Islet of Langerhans (tissue), 1 donor: Measurements from ENCODE around the gene NUS1.
"Not testable (repeated sequence)": the region's sequence is repeated elsewhere in the genome, so short reads cannot be mapped to it uniquely, and the experiment has no call there.

Experiments used
- FAIRE-seq: peaks from one replicate; lab custom pipeline; 2011; peaks lifted over from hg19 to GRCh38; lab: Jason Lieb, UNC

Gene NUS1

DNA sequence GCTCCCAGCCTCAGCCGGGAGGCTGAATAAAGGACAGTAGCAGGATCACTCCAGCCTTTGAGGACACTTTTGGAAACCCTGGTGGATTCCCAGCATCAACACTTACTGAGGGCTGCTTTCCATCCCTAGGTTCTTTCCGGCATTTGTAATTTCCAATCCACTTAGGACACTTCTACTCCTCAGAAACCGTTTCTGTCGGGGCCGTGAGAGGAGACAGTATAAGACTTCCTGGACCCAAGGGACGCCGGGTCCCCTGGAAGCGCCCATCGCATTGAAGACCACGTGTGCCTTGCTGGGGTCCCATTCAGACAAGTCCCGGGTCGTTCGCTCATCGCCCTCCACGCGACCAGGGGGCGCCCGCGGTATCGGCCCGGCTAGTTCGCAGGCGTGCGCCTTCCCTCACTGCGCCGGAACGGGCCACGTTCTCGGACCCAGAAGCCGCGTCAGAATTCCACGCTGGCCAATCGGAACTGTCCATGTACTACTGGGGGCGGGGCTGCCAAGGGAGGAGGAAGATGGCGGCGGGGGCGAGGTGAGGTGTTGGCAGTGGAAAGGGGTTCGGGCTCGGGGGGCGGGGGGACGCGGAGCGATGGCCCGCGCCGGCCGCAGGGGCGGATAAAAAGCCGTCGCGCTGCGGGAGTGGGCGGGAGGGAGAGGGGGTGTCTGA, at the start of gene NUS1:
Gene NUS1 (plus strand): TSS at position 479 of the 667 bp plus-strand sequence. CDS start 202 bp downstream, outside the sequence.
- no peak for FAIRE-seq

DNA sequence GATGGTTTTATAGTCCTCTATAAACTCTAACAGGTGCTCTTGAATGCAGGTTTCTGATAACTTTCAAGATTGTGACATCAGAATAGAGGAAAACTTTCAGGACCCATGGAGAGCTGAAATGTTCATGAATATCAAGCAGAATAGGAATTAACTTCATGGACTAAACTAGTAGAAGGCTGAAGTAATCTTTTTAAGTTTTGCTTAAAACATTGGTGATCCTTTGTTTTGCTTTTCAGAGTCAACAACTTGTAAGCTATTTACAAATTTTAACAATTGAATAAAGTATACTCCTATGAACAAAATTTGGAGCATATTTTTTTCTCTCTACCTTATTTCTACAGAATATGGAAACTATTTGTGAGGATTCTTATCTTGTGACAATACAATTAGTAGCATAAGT, 47.7 kb upstream of the NUS1 start:
- no peak for FAIRE-seq

DNA sequence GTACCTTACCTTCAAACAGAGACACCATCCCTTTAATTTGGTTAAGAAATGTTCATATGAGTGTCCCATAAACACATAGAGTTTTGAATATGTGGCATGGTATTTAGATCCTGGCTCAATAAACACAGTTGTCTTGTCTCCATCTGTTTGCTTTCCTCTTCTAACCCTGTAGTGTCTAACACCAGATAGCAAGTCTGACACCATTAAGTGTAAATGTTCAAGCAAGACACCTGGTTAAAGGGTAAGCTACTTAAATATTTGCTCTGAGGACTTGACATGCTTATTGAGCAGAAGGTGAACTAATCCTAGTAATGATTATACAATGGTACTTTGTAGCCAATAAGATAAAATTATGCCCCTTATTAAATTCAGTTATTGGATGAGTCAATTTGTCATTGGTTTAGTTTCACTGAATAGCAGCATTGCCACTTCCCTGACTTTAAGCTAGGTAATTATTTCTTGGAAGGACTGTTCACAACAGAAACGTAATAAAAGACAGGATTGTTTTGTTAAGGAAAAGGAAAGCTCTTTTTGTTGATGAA, 46.1 kb upstream of the NUS1 start:
- FAIRE-seq, result no peak

DNA sequence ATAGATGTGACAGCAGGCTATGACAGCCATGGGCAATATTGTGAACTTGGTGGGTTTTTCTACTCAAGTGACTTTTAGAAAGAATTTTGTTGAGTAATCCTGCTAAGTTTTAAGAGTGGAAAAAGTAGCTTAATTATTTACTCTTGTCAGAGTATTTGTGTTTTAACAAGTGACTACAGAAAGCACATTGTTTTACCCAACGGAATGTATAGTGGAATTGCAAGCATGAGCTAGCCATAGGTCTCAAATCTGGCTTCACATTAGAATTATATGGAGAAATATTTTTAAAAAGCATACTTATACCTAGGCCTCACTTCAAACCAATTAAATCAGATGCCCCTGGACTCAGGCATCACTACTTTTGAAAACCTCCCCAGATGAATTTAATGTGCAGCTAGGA, 37.5 kb upstream of the NUS1 start:
- FAIRE-seq, result no peak

DNA sequence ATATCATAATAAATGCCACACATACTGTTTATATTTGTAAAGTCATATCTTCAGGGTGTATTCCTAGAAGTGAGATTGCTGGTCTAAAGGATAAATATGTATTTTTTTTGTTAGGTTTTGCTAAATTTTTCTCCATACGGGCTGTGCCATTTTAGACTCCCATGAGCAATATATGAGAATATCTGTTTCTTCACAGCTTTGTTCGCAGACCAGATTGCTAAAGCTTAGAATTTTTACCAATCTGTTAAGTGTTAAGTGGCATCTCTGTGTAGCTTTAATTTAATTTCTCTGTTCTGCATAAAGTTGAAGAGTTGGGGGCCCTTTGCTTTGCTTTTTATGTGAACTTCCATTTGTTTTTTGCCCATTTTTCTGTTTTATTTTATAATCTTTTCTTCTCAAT, 32.3 kb upstream of the NUS1 start:
- no peak for FAIRE-seq

DNA sequence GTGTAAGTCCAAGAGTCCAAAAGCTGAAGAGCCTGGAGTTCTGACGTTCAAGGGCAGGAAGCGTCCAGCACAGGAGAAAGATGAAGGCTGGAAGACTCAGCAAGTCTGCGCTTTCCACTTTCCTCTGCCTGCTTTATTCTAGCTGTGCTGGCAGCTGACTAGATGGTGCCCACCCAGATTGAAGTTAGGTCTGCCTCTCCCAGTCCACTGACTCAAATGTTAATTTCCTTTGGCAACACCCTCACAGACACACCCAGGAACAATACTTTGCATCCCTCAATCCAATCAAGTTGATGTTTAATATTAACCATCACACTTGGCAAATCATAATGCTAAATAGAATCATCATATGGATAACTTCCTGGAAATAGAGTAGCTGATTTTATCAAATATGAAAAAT, 23.3 kb upstream of the NUS1 start:
- FAIRE-seq, result not testable (repeated sequence)

DNA sequence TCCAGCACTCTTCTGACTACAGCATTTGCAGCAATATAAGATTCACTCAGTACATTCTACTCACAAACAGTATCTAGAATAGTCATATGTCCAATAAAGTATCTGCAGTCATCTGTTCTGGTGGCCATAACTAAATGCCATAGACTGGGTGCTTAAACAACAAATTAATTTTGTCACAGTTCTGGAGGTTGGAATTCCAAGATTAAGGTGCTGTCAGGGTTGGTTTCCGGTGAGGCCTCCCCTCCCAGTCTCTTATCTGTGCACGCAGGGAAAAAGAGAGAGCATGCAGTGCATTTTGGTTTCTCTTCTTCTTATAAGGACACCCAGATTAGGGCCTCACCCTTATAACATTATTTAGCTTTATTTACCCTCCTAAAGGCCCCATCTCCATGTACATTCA, 21.3 kb upstream of the NUS1 start:
- FAIRE-seq, result no peak

DNA sequence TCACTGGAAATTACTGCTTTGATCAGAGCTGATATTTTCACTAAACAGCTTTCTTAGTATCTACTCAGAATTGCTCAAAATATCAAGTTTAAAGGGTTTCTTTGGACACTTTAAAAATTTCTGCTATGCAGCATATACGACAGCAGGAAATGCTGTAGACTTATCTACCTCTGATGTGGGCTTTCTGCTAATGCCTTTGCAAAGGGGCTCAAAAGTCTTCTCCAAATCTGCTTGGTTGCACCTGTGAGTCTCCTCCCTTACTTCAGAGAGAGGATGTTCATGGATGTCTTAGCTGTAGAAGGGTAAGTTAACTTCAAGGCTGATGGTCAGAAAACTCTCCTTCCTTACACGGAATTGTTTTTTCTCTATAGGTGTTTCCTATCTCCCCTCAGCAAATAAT, 19.9 kb upstream of the NUS1 start:
- FAIRE-seq, result no peak

DNA sequence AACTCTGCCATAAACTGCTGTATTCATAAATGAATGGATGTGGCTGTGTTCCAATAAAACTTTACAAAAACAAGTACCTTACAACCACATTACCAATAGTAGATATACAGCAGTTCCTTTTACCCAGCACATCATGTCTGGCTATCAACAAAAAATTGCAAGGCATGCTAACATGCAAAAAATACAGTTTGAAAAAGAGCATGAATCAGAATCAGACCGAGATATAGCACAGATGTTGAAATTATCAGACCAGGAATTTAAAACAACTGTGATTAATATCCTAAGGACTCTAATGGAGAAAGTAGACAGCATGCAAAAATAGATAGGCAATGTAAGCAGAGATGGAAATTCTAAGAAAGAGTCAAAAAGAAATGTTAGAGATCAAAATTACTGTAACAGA, 8.4 kb upstream of the NUS1 start:
- FAIRE-seq, result no peak

DNA sequence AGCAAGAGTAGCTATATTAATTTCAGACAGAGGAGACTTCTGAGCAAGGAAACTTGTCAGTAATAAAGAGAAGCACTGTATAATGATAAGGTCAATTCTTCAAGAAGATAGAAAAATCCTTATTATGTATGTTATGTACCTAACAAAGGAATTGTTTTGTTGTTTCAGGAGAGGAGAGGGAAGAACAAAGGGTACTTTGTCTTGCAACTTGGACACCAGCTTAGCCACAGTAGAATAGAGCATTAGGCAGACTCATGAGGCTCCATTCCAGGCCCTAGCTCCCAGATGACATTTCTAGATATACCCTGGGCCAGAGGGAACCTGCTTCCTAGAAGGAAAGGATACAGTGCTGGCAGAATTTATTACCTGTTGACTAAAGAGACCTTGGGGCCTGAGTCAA, 6.5 kb upstream of the NUS1 start:
- no peak for FAIRE-seq

DNA sequence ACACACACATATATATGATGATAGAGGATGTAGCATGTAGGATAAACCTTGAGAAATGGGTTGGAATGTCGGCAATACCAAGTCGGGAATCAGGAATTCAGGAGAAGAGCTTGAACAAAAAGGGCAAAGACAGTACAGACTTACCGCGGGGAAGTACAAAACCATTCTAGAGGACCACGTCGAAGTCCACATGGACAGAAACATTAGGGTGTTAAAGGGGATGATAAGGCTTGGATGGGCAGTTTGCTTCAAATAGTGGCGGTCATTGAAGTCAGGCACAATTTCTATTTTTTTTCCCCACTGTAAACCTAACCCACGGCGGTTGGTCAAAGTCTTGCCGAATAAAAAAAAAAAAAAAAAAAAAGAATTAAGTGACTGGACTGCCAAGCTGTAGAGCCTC, 766 bp upstream of the NUS1 start:
- no peak for FAIRE-seq

DNA sequence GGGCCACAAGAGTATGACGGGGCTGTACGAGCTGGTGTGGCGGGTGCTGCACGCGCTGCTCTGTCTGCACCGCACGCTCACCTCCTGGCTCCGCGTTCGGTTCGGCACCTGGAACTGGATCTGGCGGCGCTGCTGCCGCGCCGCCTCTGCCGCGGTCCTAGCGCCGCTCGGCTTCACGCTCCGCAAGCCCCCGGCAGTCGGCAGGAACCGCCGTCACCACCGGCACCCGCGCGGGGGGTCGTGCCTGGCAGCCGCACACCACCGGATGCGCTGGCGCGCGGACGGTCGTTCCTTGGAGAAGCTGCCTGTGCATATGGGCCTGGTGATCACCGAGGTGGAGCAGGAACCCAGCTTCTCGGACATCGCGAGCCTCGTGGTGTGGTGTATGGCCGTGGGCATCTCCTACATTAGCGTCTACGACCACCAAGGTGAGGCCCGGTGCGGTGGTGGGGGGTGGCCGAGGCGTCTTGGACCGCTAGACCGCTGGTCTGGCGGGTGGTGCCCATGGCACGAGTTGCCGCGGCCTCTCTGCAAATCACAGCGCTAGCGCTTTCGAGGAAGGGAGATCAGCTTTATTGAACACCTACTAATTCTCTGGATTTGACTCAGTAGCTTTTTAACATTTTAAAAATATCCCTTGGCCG, 511 bp downstream of the NUS1 start:
- FAIRE-seq, result not testable (repeated sequence)

DNA sequence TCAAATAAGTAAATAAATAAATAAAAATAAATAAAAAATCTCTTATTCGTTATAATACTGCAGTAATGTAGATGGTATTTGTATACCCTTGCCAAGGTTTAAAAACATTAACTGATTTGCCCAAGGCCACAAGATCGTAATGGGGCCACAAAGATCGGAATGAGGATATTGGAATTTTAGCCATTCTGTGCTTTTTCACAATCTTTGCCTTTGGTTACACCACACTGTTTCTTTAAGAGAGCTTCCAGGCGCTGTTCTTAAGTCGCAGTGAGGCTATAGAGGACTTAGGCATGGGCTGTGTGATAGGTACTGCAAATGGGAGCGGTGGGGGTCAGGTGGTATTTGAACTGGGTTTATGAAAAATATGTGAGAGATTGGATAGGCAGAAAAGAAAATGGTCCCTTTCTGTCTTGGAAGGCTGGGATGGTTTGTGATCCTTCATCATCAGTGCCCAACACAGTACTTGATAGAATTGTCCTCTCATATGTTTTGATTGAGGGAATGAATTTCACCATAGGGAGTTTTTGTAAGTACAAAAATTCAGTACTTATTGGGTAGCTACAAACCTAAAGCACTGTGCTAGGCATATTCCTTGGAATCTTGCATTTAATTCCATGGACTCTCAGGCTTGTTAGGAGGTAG, 1.4 kb downstream of the NUS1 start:
- FAIRE-seq, result no peak

DNA sequence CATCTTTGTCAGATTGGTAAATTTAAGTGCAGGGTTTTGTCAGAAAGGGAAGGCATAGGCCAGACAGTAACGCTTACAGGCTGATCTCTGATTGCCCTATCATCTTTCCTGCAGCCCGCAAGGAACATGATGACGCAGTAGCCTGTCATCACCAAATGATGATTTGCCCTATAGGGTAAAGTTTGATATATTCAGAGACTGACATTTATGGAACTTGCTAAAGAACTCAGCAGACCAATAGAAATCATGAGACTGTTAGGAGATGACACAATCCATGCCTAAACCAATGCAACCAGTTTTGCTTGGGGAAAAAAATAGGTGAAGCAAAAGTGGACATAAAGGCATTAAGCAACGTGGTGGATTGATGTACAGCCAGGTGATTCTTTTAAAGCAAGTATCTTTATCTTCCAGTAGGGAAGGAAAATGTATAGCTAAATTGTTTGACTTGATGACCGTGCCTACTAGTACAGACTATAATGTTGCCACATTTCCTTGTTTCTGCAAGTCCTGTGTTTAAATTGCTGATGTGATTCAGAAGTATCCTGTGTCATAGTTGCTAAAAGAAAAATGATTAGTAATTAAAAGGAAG, 2.4 kb downstream of the NUS1 start:
- no peak for FAIRE-seq

DNA sequence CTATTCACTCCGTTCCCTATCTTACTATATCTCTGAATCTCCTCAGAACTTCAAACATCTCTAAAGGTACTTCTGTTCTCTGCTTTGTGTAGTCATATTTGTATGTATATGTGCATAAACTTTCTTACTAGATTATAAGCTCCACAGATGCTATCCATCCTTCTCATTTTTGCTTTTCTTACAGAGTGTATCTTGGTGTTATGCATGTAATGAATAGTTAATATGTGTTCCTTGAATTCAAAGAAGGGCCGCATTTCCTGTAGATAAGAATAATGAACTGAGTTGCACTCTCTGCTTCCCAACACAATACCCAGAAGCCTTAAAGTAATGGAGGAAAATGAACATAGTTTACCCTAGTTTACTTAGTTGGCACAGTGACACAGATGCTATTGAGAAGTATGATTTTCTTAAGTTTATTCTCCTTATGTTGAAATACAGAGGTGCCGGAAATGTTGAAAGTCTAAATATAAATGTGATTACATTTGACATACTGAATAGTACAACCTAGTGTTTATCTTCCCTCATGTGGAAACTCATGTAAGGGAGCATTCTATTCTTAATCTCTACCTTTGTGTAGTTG, 6.0 kb downstream of the NUS1 start:
- FAIRE-seq, result no peak

DNA sequence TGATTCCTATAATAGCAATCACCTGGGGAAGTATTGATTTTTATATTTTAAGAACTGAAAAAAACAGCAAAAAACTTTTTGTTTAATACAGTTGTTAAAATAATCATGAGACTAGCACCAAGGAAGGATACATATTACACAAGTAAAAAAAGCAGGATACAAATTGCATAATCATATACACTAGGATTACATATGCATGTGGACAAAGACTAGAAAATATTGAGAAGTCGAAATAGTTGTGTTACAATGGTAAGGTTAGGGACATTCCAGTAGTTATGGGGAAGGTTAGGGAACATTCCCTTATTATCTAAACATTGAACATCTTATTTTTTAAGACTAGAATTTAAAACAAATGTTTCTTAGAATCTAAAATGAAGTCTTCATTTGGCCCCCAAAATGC, 9.5 kb downstream of the NUS1 start:
- FAIRE-seq, result no peak

DNA sequence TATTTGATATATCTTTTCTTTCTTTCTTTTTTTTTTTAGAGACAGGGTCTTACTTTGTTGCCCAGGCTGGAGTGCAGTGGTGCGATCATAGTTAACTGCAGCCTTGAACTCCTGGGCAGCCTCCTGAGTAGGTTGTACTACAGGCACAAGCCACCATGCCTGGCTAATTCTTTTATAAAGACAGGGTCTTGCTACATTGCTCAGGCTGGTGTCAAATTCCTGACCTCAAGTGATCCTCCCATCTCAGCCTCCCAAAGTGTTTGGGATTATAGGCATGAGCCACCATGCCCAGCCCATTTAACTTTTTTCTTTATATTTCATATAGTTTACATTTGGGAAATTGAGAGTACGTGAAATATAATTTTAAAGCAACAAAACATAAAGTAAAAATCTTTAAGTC, 10.1 kb downstream of the NUS1 start:
- no peak for FAIRE-seq

DNA sequence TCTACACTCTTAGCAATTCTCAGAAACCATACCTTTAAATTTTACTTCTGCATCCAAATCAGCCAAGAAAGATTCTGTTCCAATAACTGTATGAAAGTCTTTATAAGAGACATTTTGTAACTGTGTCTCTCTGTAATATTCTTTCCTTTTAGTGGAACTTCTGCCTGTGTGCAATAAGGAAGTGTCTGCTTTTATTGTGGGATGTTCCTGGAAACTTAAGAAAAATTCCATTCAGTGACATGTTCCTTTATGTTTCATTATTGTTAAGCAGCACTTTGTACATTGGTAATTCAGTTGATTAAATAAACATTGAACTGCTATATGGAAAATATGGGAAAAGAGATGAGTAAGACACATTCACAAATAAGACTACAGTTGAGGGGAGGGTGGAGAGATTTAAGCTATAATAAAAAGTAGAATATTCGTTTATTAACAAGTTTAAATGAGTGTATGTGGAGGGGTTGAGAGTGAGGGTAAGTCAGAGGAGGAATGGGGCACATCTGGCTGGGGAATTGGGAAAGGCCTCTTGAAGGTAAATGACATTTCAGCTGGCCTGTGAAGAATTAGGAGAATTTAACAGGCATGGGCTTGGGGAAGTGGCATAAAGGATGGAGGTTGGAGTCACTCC, 11.9 kb downstream of the NUS1 start:
- no peak for FAIRE-seq

DNA sequence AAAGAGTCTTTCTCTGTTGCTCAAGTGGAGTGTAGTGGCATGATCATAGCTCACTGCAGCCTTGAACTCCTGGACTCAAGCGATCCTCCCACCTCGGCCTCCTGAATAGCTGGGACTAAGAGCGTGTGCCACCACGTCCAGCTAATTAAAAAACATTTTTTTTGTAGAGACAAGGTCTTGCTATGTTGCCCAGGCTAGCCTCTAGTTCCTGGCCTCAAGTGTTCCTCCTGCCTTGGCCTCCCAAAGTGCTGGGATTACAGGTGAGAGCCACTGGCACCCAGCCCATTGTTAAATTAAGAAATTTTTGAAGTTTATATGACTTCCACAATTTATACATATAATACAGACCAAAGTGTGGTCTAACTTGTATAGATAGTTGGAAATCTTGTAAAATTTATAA, 14.3 kb downstream of the NUS1 start:
- not testable (repeated sequence) for FAIRE-seq

DNA sequence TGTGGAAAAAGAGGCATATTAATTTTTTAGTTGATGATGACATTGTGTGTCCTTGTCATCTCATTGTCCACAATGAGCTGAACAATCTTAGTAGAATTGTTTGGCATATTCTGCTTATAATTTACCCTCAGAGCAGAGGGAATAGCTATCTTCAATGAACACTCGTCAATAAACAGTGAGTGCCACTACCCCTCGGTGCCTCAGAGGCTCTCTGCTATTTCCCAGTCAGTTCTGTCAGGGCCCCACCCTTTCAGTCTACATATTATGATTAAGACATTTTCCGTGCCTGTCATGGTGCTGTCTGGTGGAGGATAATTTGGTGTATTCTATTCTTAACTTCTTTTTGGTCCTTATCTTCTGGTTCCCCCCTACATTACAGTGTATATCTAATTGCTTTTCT, 31.2 kb downstream of the NUS1 start:
- no peak for FAIRE-seq

DNA sequence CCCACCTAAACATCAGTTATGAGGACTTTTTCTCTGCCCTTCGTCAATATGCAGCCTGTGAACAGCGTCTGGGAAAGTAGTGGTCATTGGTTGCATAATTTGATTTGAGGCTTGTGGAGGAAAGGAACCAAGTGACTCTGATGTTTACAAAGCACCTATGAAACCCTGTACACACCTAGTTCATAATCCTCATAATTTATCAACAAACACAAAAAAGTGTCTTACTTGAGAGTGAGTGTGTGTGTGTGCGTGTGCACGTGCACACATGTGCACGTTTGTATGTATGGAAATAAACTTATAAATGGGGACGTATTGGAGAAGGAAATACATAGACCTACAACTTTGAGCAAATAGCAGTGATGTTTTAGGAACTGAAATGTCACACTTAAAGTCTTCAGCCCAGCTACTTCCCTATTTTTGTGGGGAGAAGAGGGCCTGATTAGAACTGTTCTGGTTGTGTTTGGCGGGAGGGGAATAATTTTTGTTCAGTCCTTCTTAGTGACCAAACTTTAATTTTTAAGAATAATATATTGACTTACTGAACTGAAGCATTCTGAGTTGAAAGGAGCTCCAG, 31.8 kb downstream of the NUS1 start:
- FAIRE-seq, result not testable (repeated sequence)

DNA sequence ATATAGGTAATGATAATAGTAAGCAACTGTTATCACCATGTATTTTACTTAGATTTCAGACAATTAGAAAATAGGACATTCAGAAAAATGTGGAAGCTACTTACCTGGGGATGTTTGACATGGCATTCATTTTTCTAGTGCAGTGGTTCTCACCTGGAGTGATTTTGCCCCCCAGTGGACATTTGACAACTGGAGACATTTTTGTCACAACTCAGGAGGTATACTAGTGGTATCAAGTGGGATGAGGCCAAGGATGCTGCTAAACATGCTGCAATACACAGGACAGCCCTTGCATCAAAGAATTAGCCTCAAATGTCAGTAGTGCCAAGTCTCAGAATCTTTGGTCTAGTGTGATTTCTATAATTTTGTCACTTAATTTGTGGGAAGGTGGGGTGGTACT, 36.1 kb downstream of the NUS1 start:
- FAIRE-seq, result no peak
